ENCODE data around the gene MAD1L1. TPM values are rescaled to one million over a fixed set of nuclear protein-coding genes. Genes with fewer than 3 reads are reported as not detected.

The MAD1L1 gene
- total RNA-seq, 2 experiments from 2014 or later, result 157 to 160 TPM

- H3K27ac Mint-ChIP-seq, result no peak overlapping the region
- H3K9me3 ChIP-seq (ENCODE audit: control insufficient read depth in 1 of 2, insufficient read depth in 1 of 2, low read length in 2 of 2), result no peaks in the 10 kb centered on the region
- no peak overlapping the region for H3K4me3 ChIP-seq (ENCODE audit: low read length)
- no peak overlapping the region for H3K4me3 Mint-ChIP-seq
- no peak for ATAC-seq (ENCODE audit: poor library complexity)
- H3K4me1 ChIP-seq (ENCODE audit: insufficient read depth, low read length), result peaks cover 2% of the 10 kb centered on the region
- TF ChIP-seq CTCF (IDR thresholded peaks at IDR 0.05), result no peak
- H3K4me1 Mint-ChIP-seq (ENCODE audit: low read depth), result peaks cover 10% of the 10 kb centered on the region
- DNase-seq, result no peak
- no peak overlapping the region for H3K27ac ChIP-seq (ENCODE audit: low read depth in 1 of 2, low read length in 2 of 2)
- H3K36me3 Mint-ChIP-seq (ENCODE audit: low read depth), result peaks cover 59% of the 10 kb centered on the region
- intact Hi-C loops (cut with DNase I, micrococcal nuclease), result no loop called here
- POLR2A ChIA-PET, result no interaction called here
- H3K36me3 ChIP-seq (ENCODE audit: insufficient read depth, low read length), result peaks cover 53% of the 10 kb centered on the region
- no peaks in the 10 kb centered on the region for H3K27me3 ChIP-seq (ENCODE audit: control insufficient read depth in 1 of 2, insufficient read depth in 2 of 2, low read length in 2 of 2)
- no peaks in the 10 kb centered on the region for H3K9me3 Mint-ChIP-seq
- H3K27me3 Mint-ChIP-seq, result no peaks in the 10 kb centered on the region
- CTCF ChIA-PET, result no interaction called here
These were observed 323.3 kb downstream of the MAD1L1 start for GRCh38 chr7:1909476-1909875.

- intact Hi-C loops (cut with DNase I, micrococcal nuclease), result no loop called here
- H3K27me3 Mint-ChIP-seq, result no peaks in the 10 kb centered on the region
- H3K4me1 Mint-ChIP-seq (ENCODE audit: low read depth), result peaks cover 10% of the 10 kb centered on the region
- DNase-seq (no peak), ATAC-seq (ENCODE audit: poor library complexity) (no peak)
- CTCF ChIA-PET, result no interaction called here
- no peaks in the 10 kb centered on the region for H3K9me3 Mint-ChIP-seq
- peak overlapping the region; percentile 71 for H3K27ac Mint-ChIP-seq
- no peak overlapping the region for H3K27ac ChIP-seq (ENCODE audit: low read depth in 1 of 2, low read length in 2 of 2)
- H3K4me3 ChIP-seq (ENCODE audit: low read length), result no peak overlapping the region
- H3K36me3 ChIP-seq (ENCODE audit: insufficient read depth, low read length), result peaks cover 49% of the 10 kb centered on the region
- POLR2A ChIA-PET, result no interaction called here
- H3K9me3 ChIP-seq (ENCODE audit: control insufficient read depth in 1 of 2, insufficient read depth in 1 of 2, low read length in 2 of 2), result no peaks in the 10 kb centered on the region
- H3K27me3 ChIP-seq (ENCODE audit: control insufficient read depth in 1 of 2, insufficient read depth in 2 of 2, low read length in 2 of 2), result no peaks in the 10 kb centered on the region
- TF ChIP-seq CTCF (IDR thresholded peaks at IDR 0.05), result no peak
- peaks cover 54% of the 10 kb centered on the region for H3K36me3 Mint-ChIP-seq (ENCODE audit: low read depth)
- peak overlapping the region; percentile 2 for H3K4me3 Mint-ChIP-seq
- H3K4me1 ChIP-seq (ENCODE audit: insufficient read depth, low read length), result peaks cover 2% of the 10 kb centered on the region
These were observed 323.8 kb downstream of the MAD1L1 start for GRCh38 chr7:1908823-1909420.

- no peak for TF ChIP-seq CTCF (IDR thresholded peaks at IDR 0.05)
- Mint-ChIP-seq H3K27ac (peak overlapping the region; percentile 71), H3K27me3 (no peaks in the 10 kb centered on the region), H3K36me3 (ENCODE audit: low read depth) (peaks cover 46% of the 10 kb centered on the region), H3K4me1 (ENCODE audit: low read depth) (peaks cover 10% of the 10 kb centered on the region), H3K4me3 (peak overlapping the region; percentile 11), H3K9me3 (no peaks in the 10 kb centered on the region)
- Histone ChIP-seq H3K36me3 (ENCODE audit: insufficient read depth, low read length) (peaks cover 41% of the 10 kb centered on the region), H3K4me3 (ENCODE audit: low read length) (no peak overlapping the region), H3K9me3 (ENCODE audit: control insufficient read depth in 1 of 2, insufficient read depth in 1 of 2, low read length in 2 of 2) (no peaks in the 10 kb centered on the region), H3K27me3 (ENCODE audit: control insufficient read depth in 1 of 2, insufficient read depth in 2 of 2, low read length in 2 of 2) (no peaks in the 10 kb centered on the region), H3K27ac (ENCODE audit: low read depth in 1 of 2, low read length in 2 of 2) (no peak overlapping the region), H3K4me1 (ENCODE audit: insufficient read depth, low read length) (no peaks in the 10 kb centered on the region)
- ChIA-PET CTCF (no interaction called here), POLR2A (no interaction called here)
- intact Hi-C loops (cut with DNase I, micrococcal nuclease), result no loop called here
- DNase-seq (no peak), ATAC-seq (ENCODE audit: poor library complexity) (no peak)
These were observed 324.9 kb downstream of the MAD1L1 start for GRCh38 chr7:1907751-1908365.
